A549 (cell line): ENCODE data around the gene TNS2. TPM values are rescaled to one million over a fixed set of nuclear protein-coding genes. Genes with fewer than 3 reads are reported as not detected.
A peak's percentile ranks its signal among the peaks of the same experiment; 100 is the strongest.

Source experiments
- ATAC-seq, 2 experiments: fragments of 200-7000 bp in 1 of 2; fragments of >200 bp in 1 of 2; cut with Nextera tagmentation in 1 of 2; cut with Tn5 transposase in 1 of 2; 3 replicates each; pipeline versions ENCODE4 v1.8.0 to v1.9.1; 2018 to 2020; ENCODE audit warnings: mild to moderate bottlenecking in 1 of 2, moderate library complexity in 1 of 2
- CTCF ChIA-PET: fragments of 300-600 bp; sonication (Branson Sonifier 250); formaldehyde crosslinking; extraction: SDS; loops from one replicate; lab custom pipeline; 2021; ENCODE audit warnings: antibody characterized with exemption, inconsistent platforms; lab: Yijun Ruan, JAX
- POLR2A ChIA-PET: fragments of 350-600 bp; formaldehyde crosslinking; extraction: SDS; loops from one replicate; lab custom pipeline; 2021; ENCODE audit warnings: antibody characterized with exemption, inconsistent platforms; lab: Yijun Ruan, JAX
- DNase-seq, 2 experiments: peaks; one replicate each; pipeline versions ENCODE4 v3.0.0 to v3.0.0-alpha.2; 2011 to 2016; ENCODE audit warnings: low read depth in 1 of 2, low spot score in 1 of 2
- FAIRE-seq: peaks from 2 replicates; lab custom pipeline; 2011; peaks lifted over from hg19 to GRCh38; lab: Jason Lieb, UNC
- H3K27ac ChIP-seq, 2 experiments: fragments of >200 bp; sonication (Bioruptor Twin); formaldehyde crosslinking; 3 replicates each; pipeline ENCODE4 v1.5.1; 2016 to 2017
- H3K4me1 ChIP-seq: fragments of >200 bp; sonication (Bioruptor Twin); formaldehyde crosslinking; 3 replicates; pipeline ENCODE4 v1.6.1; 2016
- H3K4me2 ChIP-seq: fragments of >200 bp; sonication (Bioruptor Twin); formaldehyde crosslinking; 3 replicates; pipeline ENCODE4 v1.6.1; 2016
- H3K4me3 ChIP-seq: fragments of >200 bp; sonication (Bioruptor Twin); formaldehyde crosslinking; 3 replicates; pipeline ENCODE4 v1.5.1; 2016
- H3K9me3 ChIP-seq: fragments of >200 bp; sonication (Bioruptor Twin); formaldehyde crosslinking; 3 replicates; pipeline ENCODE4 v1.6.1; 2016
- ATOH8 ChIP-seq: fragments of 250-450 bp; sonication (Bioruptor Pico); IDR thresholded peaks from 2 replicates; pipeline ENCODE4 v1.5.0; 2020; ENCODE audit warnings: low read depth, mild to moderate bottlenecking, moderate library complexity
- BHLHE40 ChIP-seq: IDR thresholded peaks from 2 replicates; pipeline ENCODE4 v1.6.1; 2012; ENCODE audit warnings: low read depth, low read length, inconsistent platforms
- CBX8 ChIP-seq: fragments of 200-600 bp; sonication (generic); IDR thresholded peaks from 2 replicates; pipeline ENCODE4 v1.6.1; 2016
- EHF ChIP-seq: fragments of 250-450 bp; sonication (Bioruptor Pico); IDR thresholded peaks from 2 replicates; pipeline ENCODE4 v1.5.0; 2020; ENCODE audit warnings: mild to moderate bottlenecking
- ESRRA ChIP-seq: fragments of 150-350 bp; IDR thresholded peaks from 2 replicates; pipeline ENCODE4 v1.6.1; 2014; ENCODE audit warnings: mild to moderate bottlenecking, low read length, borderline replicate concordance
- GATA3 ChIP-seq: IDR thresholded peaks from 2 replicates; pipeline ENCODE4 v1.6.1; 2012; ENCODE audit warnings: borderline replicate concordance
- HOXB13 ChIP-seq: fragments of 250-450 bp; sonication (Bioruptor Pico); IDR thresholded peaks from 2 replicates; pipeline ENCODE4 v1.5.0; 2020; ENCODE audit warnings: low read depth, mild to moderate bottlenecking, moderate library complexity
- KDM1A ChIP-seq: fragments of 200-600 bp; sonication (generic); IDR thresholded peaks from 2 replicates; pipeline ENCODE4 v1.6.1; 2016; ENCODE audit warnings: low read depth, mild to moderate bottlenecking
- KDM5A ChIP-seq: fragments of 200-600 bp; sonication (generic); IDR thresholded peaks from 2 replicates; pipeline ENCODE4 v1.6.1; 2016; ENCODE audit warnings: antibody characterized with exemption, mild to moderate bottlenecking
- MAZ ChIP-seq: fragments of 150-350 bp; IDR thresholded peaks from 2 replicates; pipeline ENCODE4 v1.6.1; 2014; ENCODE audit warnings: antibody characterized with exemption, low read depth, low read length, borderline replicate concordance
- NFE2L2 ChIP-seq: fragments of 150-350 bp; conservative IDR thresholded peaks from 2 replicates; pipeline ENCODE4 v1.6.1; 2014; ENCODE audit warnings: low read length
- PHF8 ChIP-seq: fragments of 200-600 bp; sonication (generic); IDR thresholded peaks from 2 replicates; pipeline ENCODE4 v1.6.1; 2016; ENCODE audit warnings: low read depth, mild to moderate bottlenecking, antibody characterized with exemption, moderate library complexity, borderline replicate concordance
- RCOR1 ChIP-seq: fragments of 150-350 bp; IDR thresholded peaks from 2 replicates; pipeline ENCODE4 v1.6.1; 2014; ENCODE audit warnings: antibody characterized with exemption, low read length, low read depth
- RNF2 ChIP-seq: fragments of 200-600 bp; sonication (generic); IDR thresholded peaks from 2 replicates; pipeline ENCODE4 v1.6.1; 2016; ENCODE audit warnings: low read depth, mild to moderate bottlenecking, antibody characterized with exemption, moderate library complexity, borderline replicate concordance
- ZC3H11A ChIP-seq: fragments of 450-650 bp; IDR thresholded peaks from 2 replicates; pipeline ENCODE4 v1.6.1; 2014; ENCODE audit warnings: antibody characterized with exemption, mild to moderate bottlenecking
- ZNF302 ChIP-seq: fragments of 250-450 bp; sonication (Bioruptor Pico); IDR thresholded peaks from 2 replicates; pipeline ENCODE4 v1.9.0; 2021; ENCODE audit warnings: inconsistent platforms, mild to moderate bottlenecking, moderate library complexity
- ZSCAN20 ChIP-seq: fragments of 250-450 bp; sonication (Bioruptor Pico); IDR thresholded peaks from 2 replicates; pipeline ENCODE4 v1.8.0; 2022; ENCODE audit warnings: mild to moderate bottlenecking, moderate library complexity
- WGBS: methylation state at CpG from one replicate; pipeline ENCODE4 v1.1.6; 2017; ENCODE audit errors: missing lambda C conversion rate; 5-methylcytosine and 5-hydroxymethylcytosine counted together
- polyA plus RNA-seq, 4 experiments: library from polyadenylated mRNA; depleted of rRNA in 3 of 4; stranded (reverse); fragments of >200 nt; fragmentation: RNase III in 1 of 4; extraction: RNeasy Plus Mini Kit Qiagen cat#74134 plus additional on column Dnase treatment in 1 of 4; gene quantifications; 2 replicates in 3 of 4; 3 replicates in 1 of 4; pipeline ENCODE4 v1.2.3, GENCODE V29; 2011 to 2017
- TF ChIP-seq, protein P1 (sequence below): fragments of 450-650 bp; IDR thresholded peaks from 2 replicates; pipeline ENCODE4 v1.6.1; 2014; ENCODE audit warnings: antibody characterized with exemption

TNS2 gene
- polyA plus RNA-seq, 2 of the 4 experiments (the other 2 are of a cell fraction): 11.5 to 15.3 TPM

DNA sequence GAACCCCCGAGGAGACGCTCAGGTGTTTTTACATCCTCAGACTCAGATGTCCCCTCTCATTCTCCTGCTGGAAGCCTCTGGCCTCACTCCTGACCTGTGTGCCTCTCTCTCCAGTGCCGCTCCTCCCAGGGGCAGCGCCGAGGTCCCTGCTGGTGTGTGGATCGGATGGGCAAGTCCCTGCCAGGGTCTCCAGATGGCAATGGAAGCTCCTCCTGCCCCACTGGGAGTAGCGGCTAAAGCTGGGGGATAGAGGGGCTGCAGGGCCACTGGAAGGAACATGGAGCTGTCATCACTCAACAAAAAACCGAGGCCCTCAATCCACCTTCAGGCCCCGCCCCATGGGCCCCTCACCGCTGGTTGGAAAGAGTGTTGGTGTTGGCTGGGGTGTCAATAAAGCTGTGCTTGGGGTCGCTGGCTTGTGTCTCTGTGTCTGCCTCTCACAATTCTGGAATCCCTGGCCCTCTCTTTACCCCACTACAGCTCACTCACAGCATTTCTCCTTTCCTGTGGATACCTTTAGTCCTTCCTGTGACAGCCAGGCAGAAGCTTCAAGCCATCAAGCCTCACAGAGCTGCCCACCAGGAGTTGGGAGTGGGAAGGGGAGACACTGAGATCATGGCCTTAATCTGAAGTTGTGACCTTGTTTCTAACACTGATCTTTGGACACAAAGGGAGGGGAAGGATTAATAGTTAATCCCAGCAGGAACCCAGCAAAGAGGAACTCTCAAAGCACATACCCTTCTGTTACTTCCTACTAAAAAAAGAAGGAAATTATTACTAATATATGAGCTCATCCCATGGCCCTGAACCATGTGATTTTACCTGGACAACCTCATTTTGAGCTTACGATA, 52.3 kb downstream of the TNS2 start:
- TF ChIP-seq NFE2L2 (no peak), EHF (no peak), CBX8 (no peak), HOXB13 (CRISPR knock-in tag) (no peak), ZC3H11A (no peak)
- TF ChIP-seq, protein P1, sequence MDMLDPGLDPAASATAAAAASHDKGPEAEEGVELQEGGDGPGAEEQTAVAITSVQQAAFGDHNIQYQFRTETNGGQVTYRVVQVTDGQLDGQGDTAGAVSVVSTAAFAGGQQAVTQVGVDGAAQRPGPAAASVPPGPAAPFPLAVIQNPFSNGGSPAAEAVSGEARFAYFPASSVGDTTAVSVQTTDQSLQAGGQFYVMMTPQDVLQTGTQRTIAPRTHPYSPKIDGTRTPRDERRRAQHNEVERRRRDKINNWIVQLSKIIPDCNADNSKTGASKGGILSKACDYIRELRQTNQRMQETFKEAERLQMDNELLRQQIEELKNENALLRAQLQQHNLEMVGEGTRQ: no peak
- H3K9me3 ChIP-seq: no peaks in the 10 kb centered on the region
- no peak for DNase-seq
- 90% methylated on average over 12 of the region's 12 CpGs for WGBS
- H3K4me3 ChIP-seq: no peak overlapping the region
- ChIA-PET CTCF (interaction anchor here (0.5 to 38.0 kb wide), 12 partner anchors 9 to 186 kb away, joined by 3 to 1424 read pairs (median 4); partner anchors contain the start of genes SPRYD3 and TNS2), POLR2A (interaction anchor here (0.5 to 1.3 kb wide), 3 partner anchors 23 to 1235 kb away, joined by 3 to 4 read pairs (median 4); partner anchors contain the start of gene SPRYD3)
- no peak for FAIRE-seq
- H3K4me1 ChIP-seq: peaks cover 27% of the 10 kb centered on the region; the same call in 2 of the 3 replicates
- ATAC-seq: no peak
- H3K4me2 ChIP-seq: 0 out of 3 replicates have a peak overlapping the region, but pooled peaks have one; percentile 17
- H3K27ac ChIP-seq: peak overlapping the region in 1 of 2 experiments; percentile 38; a peak in 2 of 6 replicates

DNA sequence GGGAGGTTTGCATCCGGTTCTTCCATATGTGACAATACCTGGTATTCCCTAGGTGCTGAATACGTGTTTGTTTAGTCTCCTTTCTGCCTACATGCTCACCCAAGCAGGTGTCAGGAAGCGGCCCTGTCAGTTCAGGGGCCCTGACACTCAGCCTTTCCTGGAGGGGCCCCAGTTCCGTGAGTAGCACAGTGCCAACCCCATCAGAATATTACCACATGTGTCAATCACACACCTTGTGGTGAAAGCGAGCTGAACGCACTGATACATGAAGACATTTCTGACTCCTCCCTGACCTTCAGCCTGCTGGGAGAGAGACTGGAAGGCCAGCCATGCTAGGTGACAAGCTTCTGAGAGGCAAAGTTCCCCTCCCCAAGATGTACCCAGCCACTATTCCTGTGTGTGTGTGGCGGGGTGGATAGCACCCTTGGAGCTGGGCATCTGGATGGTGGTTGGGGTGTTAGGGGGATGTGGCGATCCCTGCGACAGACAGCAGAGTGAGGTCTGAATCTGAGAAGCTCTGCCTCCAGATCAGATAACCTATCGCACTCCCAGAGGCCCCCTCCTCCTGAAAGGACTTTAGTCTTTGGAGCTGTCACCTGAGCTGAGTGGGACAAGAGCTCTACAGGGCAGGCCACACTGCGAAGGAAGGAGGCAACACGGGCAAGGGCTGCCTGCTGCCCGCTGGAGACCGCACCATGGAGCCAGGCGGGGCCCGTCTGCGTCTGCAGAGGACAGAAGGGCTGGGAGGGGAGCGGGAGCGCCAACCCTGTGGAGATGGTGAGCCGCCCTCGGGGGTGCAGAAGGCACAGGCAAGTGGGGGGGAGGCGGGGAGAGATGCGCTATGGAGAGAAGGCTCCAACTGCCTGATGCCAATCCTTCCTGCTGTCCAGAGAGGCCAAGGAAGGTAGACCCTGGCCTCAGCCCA, 53.3 kb downstream of the TNS2 start, which contains the start of gene SOAT2:
TSS of gene SOAT2 (plus strand) at position 604 of the 925 bp plus-strand sequence. CDS start at position 696, 92 bp downstream.
- Histone ChIP-seq H3K27ac (peak within 1 kb of the TSS in 1 of 2 experiments; percentile 38; a peak in 2 of 6 replicates), H3K4me3 (no peak within 1 kb of the TSS), H3K4me1 (peaks cover 26% of the 10 kb centered on the region; the same call in 2 of the 3 replicates), H3K4me2 (0 out of 3 replicates have a peak within 1 kb of the TSS, but pooled peaks have one; percentile 17), H3K9me3 (no peaks in the 10 kb centered on the region)
- WGBS: 91% methylated on average over 19 of the region's 23 CpGs
- ChIA-PET CTCF (interaction anchor here (0.7 to 38.0 kb wide), 11 partner anchors 13 to 185 kb away, joined by 3 to 1424 read pairs (median 5); partner anchors contain the start of genes SPRYD3 and TNS2), POLR2A (interaction anchor here (1.2 to 1.3 kb wide), 3 partner anchors 24 to 77 kb away, joined by 3 to 4 read pairs (median 4); partner anchors contain the start of genes SPRYD3 and ZNF740)
- FAIRE-seq (no peak), ATAC-seq (no peak), DNase-seq (no peak)
- TF ChIP-seq MAZ (no peak), GATA3 (no peak), ATOH8 (CRISPR knock-in tag) (no peak)

- no peak for FAIRE-seq
- 98% methylated on average over 3 of the region's 3 CpGs for WGBS
- TF ChIP-seq ZNF302 (no peak), BHLHE40 (no peak), PHF8 (no peak), HOXB13 (CRISPR knock-in tag) (no peak), KDM1A (no peak), KDM5A (no peak), ZSCAN20 (CRISPR knock-in tag) (no peak), RCOR1 (no peak), RNF2 (no peak), ESRRA (no peak)
- Histone ChIP-seq H3K4me3 (no peak overlapping the region), H3K4me1 (peaks cover 21% of the 10 kb centered on the region; the same call in 2 of the 3 replicates), H3K27ac (peak overlapping the region in 1 of 2 experiments; percentile 38; a peak in 1 of 6 replicates), H3K9me3 (no peaks in the 10 kb centered on the region), H3K4me2 (no peak overlapping the region)
- ATAC-seq: no peak
- no peak for DNase-seq
- ChIA-PET POLR2A (interaction anchor here (1.2 kb wide), 1 partner anchor 76 kb away, joined by 3 read pairs; the partner anchor contains the start of gene ZNF740), CTCF (interaction anchor here (0.6 to 38.0 kb wide), 9 partner anchors 13 to 177 kb away, joined by 3 to 1424 read pairs (median 5); partner anchors contain the start of genes SPRYD3 and TNS2)
Measured at GRCh38 chr12:53103860-53104305, 54.0 kb downstream of the TNS2 start.
